ENCODE results near the gene IGFALS.

GRCh38 chr16:1773703-1774447 lies 19.6 kb downstream of the IGFALS start:
- TF ChIP-seq, protein P1, sequence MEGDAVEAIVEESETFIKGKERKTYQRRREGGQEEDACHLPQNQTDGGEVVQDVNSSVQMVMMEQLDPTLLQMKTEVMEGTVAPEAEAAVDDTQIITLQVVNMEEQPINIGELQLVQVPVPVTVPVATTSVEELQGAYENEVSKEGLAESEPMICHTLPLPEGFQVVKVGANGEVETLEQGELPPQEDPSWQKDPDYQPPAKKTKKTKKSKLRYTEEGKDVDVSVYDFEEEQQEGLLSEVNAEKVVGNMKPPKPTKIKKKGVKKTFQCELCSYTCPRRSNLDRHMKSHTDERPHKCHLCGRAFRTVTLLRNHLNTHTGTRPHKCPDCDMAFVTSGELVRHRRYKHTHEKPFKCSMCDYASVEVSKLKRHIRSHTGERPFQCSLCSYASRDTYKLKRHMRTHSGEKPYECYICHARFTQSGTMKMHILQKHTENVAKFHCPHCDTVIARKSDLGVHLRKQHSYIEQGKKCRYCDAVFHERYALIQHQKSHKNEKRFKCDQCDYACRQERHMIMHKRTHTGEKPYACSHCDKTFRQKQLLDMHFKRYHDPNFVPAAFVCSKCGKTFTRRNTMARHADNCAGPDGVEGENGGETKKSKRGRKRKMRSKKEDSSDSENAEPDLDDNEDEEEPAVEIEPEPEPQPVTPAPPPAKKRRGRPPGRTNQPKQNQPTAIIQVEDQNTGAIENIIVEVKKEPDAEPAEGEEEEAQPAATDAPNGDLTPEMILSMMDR (IDR thresholded peaks at IDR 0.05), result no peak
- TF ChIP-seq POLR2A (IDR thresholded peaks at IDR 0.05), result no peak

All from lower leg skin (tissue), 3 donors.